Fibroblast of mammary gland (primary cell): ENCODE measurements around the gene MSI2.

Experiments
- DNase-seq: peaks from one replicate; pipeline ENCODE4 v3.0.0-alpha.2; 2010; ENCODE audit warnings: low read depth
- H3K4me3 ChIP-seq: 2 replicates; pipeline ENCODE4 v1.5.1; 2011; ENCODE audit warnings: low read depth, mild to moderate bottlenecking, low read length, moderate library complexity; ENCODE audit not compliant: control insufficient read depth
- CTCF ChIP-seq: conservative IDR thresholded peaks from 2 replicates; pipeline ENCODE4 v1.5.1; 2011; ENCODE audit warnings: low read depth, low read length, inconsistent platforms; ENCODE audit not compliant: control insufficient read depth, insufficient read depth

The MSI2 gene

GRCh38 chr17:57572600-57572999 lies 316.3 kb downstream of the MSI2 start:
- no peak overlapping the region for H3K4me3 ChIP-seq
- TF ChIP-seq CTCF = no peak
- DNase-seq = no peak

- DNase-seq = peak; percentile 73
- H3K4me3 ChIP-seq = no peak overlapping the region
- no peak for TF ChIP-seq CTCF
These were observed 317.8 kb downstream of the MSI2 start for GRCh38 chr17:57574040-57574513.

- no peak overlapping the region for H3K4me3 ChIP-seq
- TF ChIP-seq CTCF = no peak
- DNase-seq = no peak
These were observed 320.4 kb downstream of the MSI2 start for GRCh38 chr17:57576744-57577143.

GRCh38 chr17:57577751-57578607 lies 321.7 kb downstream of the MSI2 start:
- H3K4me3 ChIP-seq = peak overlapping the region; percentile 15
- TF ChIP-seq CTCF = no peak
- DNase-seq = peak; percentile 71

- no peak for TF ChIP-seq CTCF
- no peak overlapping the region for H3K4me3 ChIP-seq
These were observed 322.4 kb downstream of the MSI2 start for GRCh38 chr17:57578608-57579225.

GRCh38 chr17:57579245-57579644 lies 322.9 kb downstream of the MSI2 start:
- no peak for TF ChIP-seq CTCF
- DNase-seq = no peak
- H3K4me3 ChIP-seq = no peak overlapping the region

More at GRCh38 chr17:57578608-57579225, 322.4 kb downstream of the MSI2 start:
- DNase-seq = peak; percentile 65
